SH-SY5Y (cell line): ENCODE measurements around the gene MEIS2.

Source experiments
- GATA2 ChIP-seq: IDR thresholded peaks from 2 replicates; pipeline ENCODE4 v1.6.1; 2011; ENCODE audit warnings: mild to moderate bottlenecking, low read depth, low read length
- GATA3 ChIP-seq: IDR thresholded peaks from 2 replicates; pipeline ENCODE4 v1.6.1; 2011; ENCODE audit warnings: low read depth, mild to moderate bottlenecking, low read length, moderate library complexity

GRCh38 chr15:36942248-36942827, 158.0 kb downstream of the MEIS2 start:
- TF ChIP-seq GATA3 (no peak), GATA2 (no peak)
